Kidney (tissue), 14 donors: ENCODE measurements around the gene ASB3. TPM values are rescaled to one million over a fixed set of nuclear protein-coding genes. Genes with fewer than 3 reads are reported as not detected.

Experiments used
- DNase-seq, 5 donors: peaks; one replicate each; pipeline ENCODE4 v3.0.0-alpha.2; 2013 to 2020
- FAIRE-seq: peaks from 2 replicates; lab custom pipeline; 2012; peaks lifted over from hg19 to GRCh38; lab: Jason Lieb, UNC
- H3K27ac ChIP-seq, 2 donors: one replicate each; pipeline ENCODE4 v1.7.0; 2013; ENCODE audit warnings: low read depth in 2 of 2, low read length in 2 of 2, inconsistent platforms in 1 of 2
- H3K27me3 ChIP-seq: one replicate; pipeline ENCODE4 v1.7.1; 2013; ENCODE audit warnings: low read length, inconsistent platforms; ENCODE audit not compliant: control insufficient read depth, insufficient read depth
- H3K36me3 ChIP-seq, 3 donors: one replicate each; pipeline versions ENCODE4 v1.7.0 to v1.7.1; 2013; ENCODE audit warnings: low read length in 3 of 3, control low read depth in 1 of 3, inconsistent platforms in 1 of 3; ENCODE audit not compliant: insufficient read depth in 3 of 3, control insufficient read depth in 2 of 3
- H3K4me1 ChIP-seq, 3 donors: one replicate each; pipeline versions ENCODE4 v1.7.0 to v1.7.1; 2013; ENCODE audit warnings: low read length in 3 of 3, inconsistent platforms in 1 of 3, low read depth in 1 of 3; ENCODE audit not compliant: control insufficient read depth in 2 of 3, insufficient read depth in 2 of 3
- H3K4me3 ChIP-seq, 3 donors: one replicate each; pipeline versions ENCODE4 v1.7.0 to v1.8.1; 2013; ENCODE audit warnings: low read length in 3 of 3, control low read depth in 1 of 3, inconsistent platforms in 1 of 3
- H3K9ac ChIP-seq, 3 donors: one replicate each; pipeline versions ENCODE4 v1.7.0 to v1.7.1; 2013; ENCODE audit warnings: low read length in 3 of 3, control low read depth in 1 of 3, inconsistent platforms in 1 of 3
- H3K9me3 ChIP-seq, 3 donors: one replicate each; pipeline versions ENCODE4 v1.7.0 to v1.7.1; 2013; ENCODE audit warnings: low read length in 3 of 3, control low read depth in 1 of 3, inconsistent platforms in 1 of 3; ENCODE audit not compliant: control insufficient read depth in 2 of 3, insufficient read depth in 1 of 3
- CTCF ChIP-seq: IDR thresholded peaks from 3 replicates; pipeline ENCODE4 v1.5.1; 2012; ENCODE audit warnings: mild to moderate bottlenecking, moderate library complexity, borderline replicate concordance; ENCODE audit not compliant: insufficient read depth; ENCODE audit errors: extremely low read depth
- intact Hi-C: fragments of 100-400 bp; cut with DNase I; formaldehyde crosslinking; loops from one replicate; pipeline ENCODE4 v1.11.1; 2022
- polyA plus RNA-seq: library from polyadenylated mRNA; stranded (reverse); fragments of 350-450 nt; fragmentation: Illumina TruSeq; extraction: RNeasy Lipid Tissue Mini Kit (QIAGEN cat#74804); gene quantifications from one replicate; pipeline ENCODE4 v1.2.3, GENCODE V29; 2014; ENCODE audit warnings: low read depth, low replicate concordance; ENCODE audit not compliant: insufficient read depth
- total RNA-seq: library from RNA; stranded (reverse); fragmentation: NEBNext Ultra II Directional; extraction: Animal tissue kit (Norgen Biotek cat#: 25700); gene quantifications from one replicate; pipeline ENCODE4 v1.2.1, GENCODE V29; 2021
- donor health status: control.
- donor health status: control.
- donor health status: control.
- donor health status: control.
- donor health status: control.
- donor health status: DM: yes; HTN: yes; CAD: no.
- donor health status: Normal renal cell carcinoma (clear cell type).

The ASB3 gene
- total and polyA plus RNA-seq, 2 donors from 2014 or later = 8.0 to 20.1 TPM

- intact Hi-C loops = no loop called here
These were observed 33.7 kb downstream of the ASB3 start for GRCh38 chr2:53753041-53753440.

GRCh38 chr2:53752385-53752784, 34.4 kb downstream of the ASB3 start:
- intact Hi-C loops = no loop called here

More at GRCh38 chr2:53753041-53753440, 33.7 kb downstream of the ASB3 start:
- FAIRE-seq (no peak), DNase-seq (no peak)
- H3K36me3 ChIP-seq = peaks cover 2 to 8% (median 3%) of the 10 kb centered on the region in 3 donors
- no peaks in the 10 kb centered on the region for H3K4me1 ChIP-seq
- no peak overlapping the region for H3K9ac ChIP-seq
- no peaks in the 10 kb centered on the region for H3K9me3 ChIP-seq
- H3K27me3 ChIP-seq = no peaks in the 10 kb centered on the region
- no peak for TF ChIP-seq CTCF
- no peak overlapping the region for H3K27ac ChIP-seq
- no peak overlapping the region for H3K4me3 ChIP-seq

GRCh38 chr2:53751728-53752127, 35.0 kb downstream of the ASB3 start:
- no peaks in the 10 kb centered on the region for H3K4me1 ChIP-seq
- TF ChIP-seq CTCF = no peak
- H3K27me3 ChIP-seq = no peaks in the 10 kb centered on the region
- no peak overlapping the region for H3K4me3 ChIP-seq
- H3K36me3 ChIP-seq = peaks cover 2 to 5% (median 3%) of the 10 kb centered on the region in 3 donors
- no peak overlapping the region for H3K9ac ChIP-seq
- H3K27ac ChIP-seq = no peak overlapping the region
- DNase-seq (no peak), FAIRE-seq (no peak)
- no peaks in the 10 kb centered on the region for H3K9me3 ChIP-seq
- intact Hi-C loops = no loop called here

More at GRCh38 chr2:53752385-53752784, 34.4 kb downstream of the ASB3 start:
- Histone ChIP-seq H3K4me3 (no peak overlapping the region), H3K27me3 (no peaks in the 10 kb centered on the region), H3K36me3 (peaks cover 2 to 8% (median 3%) of the 10 kb centered on the region in 3 donors), H3K9ac (no peak overlapping the region), H3K4me1 (no peaks in the 10 kb centered on the region), H3K27ac (no peak overlapping the region), H3K9me3 (no peaks in the 10 kb centered on the region)
- FAIRE-seq (no peak), DNase-seq (no peak)
- no peak for TF ChIP-seq CTCF

- no peak for FAIRE-seq
- H3K36me3 ChIP-seq = peaks cover 0 to 2% (median 0%) of the 10 kb centered on the region in 3 donors
- H3K4me1 ChIP-seq = no peaks in the 10 kb centered on the region
- no peak for TF ChIP-seq CTCF
- H3K27ac ChIP-seq = no peak overlapping the region
- H3K4me3 ChIP-seq = no peak overlapping the region
- DNase-seq = no peak
- H3K27me3 ChIP-seq = no peaks in the 10 kb centered on the region
- no peak overlapping the region for H3K9ac ChIP-seq
- H3K9me3 ChIP-seq = no peaks in the 10 kb centered on the region
- intact Hi-C loops = no loop called here
These were observed 36.5 kb downstream of the ASB3 start for GRCh38 chr2:53750041-53750768.
